HG03575 (cell line): ENCODE measurements around the gene NCKAP5.

Experiments
- ATAC-seq: cut with Tn5 transposase; IDR thresholded peaks from one replicate; pipeline ENCODE4 v1.9.1; 2021; ENCODE audit not compliant: unreplicated experiment, insufficient number of reproducible peaks, low FRiP score; ENCODE audit errors: extremely low read depth

The NCKAP5 gene

GRCh38 chr2:132977812-132978529 is 590.3 kb downstream of the NCKAP5 start:
- ATAC-seq = no peak

- no peak for ATAC-seq
Measured at GRCh38 chr2:132975193-132976105, 592.8 kb downstream of the NCKAP5 start.

- ATAC-seq = no peak
Measured at GRCh38 chr2:132974467-132975095, 593.7 kb downstream of the NCKAP5 start.

GRCh38 chr2:132971310-132972061 is 596.8 kb downstream of the NCKAP5 start:
- ATAC-seq = no peak

GRCh38 chr2:132969371-132969985 is 598.8 kb downstream of the NCKAP5 start:
- ATAC-seq = no peak

GRCh38 chr2:132965460-132965859 is 602.8 kb downstream of the NCKAP5 start:
- no peak for ATAC-seq

GRCh38 chr2:132963161-132963560 is 605.1 kb downstream of the NCKAP5 start:
- no peak for ATAC-seq

GRCh38 chr2:132958887-132959286 is 609.4 kb downstream of the NCKAP5 start:
- no peak for ATAC-seq

GRCh38 chr2:132955871-132956615 is 612.2 kb downstream of the NCKAP5 start:
- no peak for ATAC-seq

GRCh38 chr2:132953771-132954170 is 614.5 kb downstream of the NCKAP5 start:
- no peak for ATAC-seq

- no peak for ATAC-seq
Measured at GRCh38 chr2:132951008-132951714, 617.1 kb downstream of the NCKAP5 start.

- ATAC-seq = no peak
Measured at GRCh38 chr2:132949108-132949507, 619.2 kb downstream of the NCKAP5 start.

- ATAC-seq = no peak
Measured at GRCh38 chr2:132948211-132948610, 620.1 kb downstream of the NCKAP5 start.

GRCh38 chr2:132943829-132944228 is 624.4 kb downstream of the NCKAP5 start:
- no peak for ATAC-seq

GRCh38 chr2:132941296-132942020 is 626.8 kb downstream of the NCKAP5 start:
- ATAC-seq = no peak

GRCh38 chr2:132937629-132938028 is 630.6 kb downstream of the NCKAP5 start:
- no peak for ATAC-seq

- ATAC-seq = no peak
Measured at GRCh38 chr2:132936791-132937190, 631.5 kb downstream of the NCKAP5 start.
